Naive thymus-derived CD4-positive, alpha-beta T cell (primary cell): Measurements from ENCODE around the gene NETO2. TPM values are rescaled to one million over a fixed set of nuclear protein-coding genes. Genes with fewer than 3 reads are reported as not detected.
"Not testable (repeated sequence)": the region's sequence is repeated elsewhere in the genome, so short reads cannot be mapped to it uniquely, and the experiment has no call there.

Experiments used
- ATAC-seq: fragments of 150-1000 bp; cut with Tn5 transposase; 2 replicates; pipeline ENCODE4 v1.10.0; 2021; ENCODE audit warnings: mild to moderate bottlenecking, moderate library complexity
- CTCF ChIA-PET: fragments of 350-600 bp; sonication (Branson Sonifier 250); formaldehyde crosslinking; loops from one replicate; lab custom pipeline; 2021; ENCODE audit warnings: antibody characterized with exemption; lab: Charles Lee
- POLR2A ChIA-PET: fragments of 350-600 bp; sonication (Branson Sonifier 250); formaldehyde crosslinking; loops from one replicate; lab custom pipeline; 2021; ENCODE audit warnings: antibody characterized with exemption, inconsistent platforms; lab: Charles Lee
- DNase-seq, 9 donors: peaks; one replicate each; pipeline versions ENCODE4 v3.0.0 to v3.0.0-alpha.2; 2020 to 2022; ENCODE audit warnings: mixed read lengths in 1 of 9
- H3K27ac ChIP-seq: one replicate; pipeline ENCODE4 v1.7.0; 2013; ENCODE audit warnings: mild to moderate bottlenecking, low read depth, low read length, moderate library complexity
- H3K27me3 ChIP-seq, 2 donors: one replicate each; pipeline ENCODE4 v1.7.0; 2013; ENCODE audit warnings: low read length in 2 of 2, mild to moderate bottlenecking in 2 of 2, moderate library complexity in 2 of 2; ENCODE audit not compliant: control insufficient read depth in 2 of 2, insufficient read depth in 2 of 2
- H3K36me3 ChIP-seq, 3 experiments: 1 replicate in 2 of 3; 2 replicates in 1 of 3; pipeline ENCODE4 v1.7.0; 2013; ENCODE audit warnings: low read length in 3 of 3, mild to moderate bottlenecking in 3 of 3, moderate library complexity in 1 of 3; ENCODE audit not compliant: insufficient read depth in 3 of 3, control insufficient read depth in 2 of 3
- H3K4me1 ChIP-seq, 2 donors: one replicate each; pipeline ENCODE4 v1.7.0; 2013; ENCODE audit warnings: low read length in 2 of 2, mild to moderate bottlenecking in 2 of 2, moderate library complexity in 1 of 2; ENCODE audit not compliant: control insufficient read depth in 2 of 2, insufficient read depth in 2 of 2
- H3K4me3 ChIP-seq: 2 replicates; pipeline ENCODE4 v1.7.0; 2013; ENCODE audit warnings: mild to moderate bottlenecking, low read length
- H3K9me3 ChIP-seq, 3 experiments: 1 replicate in 2 of 3; 2 replicates in 1 of 3; pipeline ENCODE4 v1.7.0; 2013; ENCODE audit warnings: low read length in 3 of 3; ENCODE audit not compliant: control insufficient read depth in 2 of 3
- H3K27ac Mint-ChIP-seq, 9 donors: one replicate each; pipeline ENCODE4 v1.8.0; 2020 to 2022; ENCODE audit warnings: mixed read lengths in 9 of 9, mild to moderate bottlenecking in 8 of 9, moderate library complexity in 5 of 9, inconsistent platforms in 2 of 9
- H3K27me3 Mint-ChIP-seq, 5 donors: one replicate each; pipeline ENCODE4 v1.8.0; 2021 to 2022; ENCODE audit warnings: mixed read lengths in 5 of 5, mild to moderate bottlenecking in 1 of 5
- H3K36me3 Mint-ChIP-seq, 5 donors: one replicate each; pipeline ENCODE4 v1.8.0; 2020 to 2022; ENCODE audit warnings: mixed read lengths in 5 of 5, mild to moderate bottlenecking in 3 of 5, inconsistent platforms in 1 of 5
- H3K4me1 Mint-ChIP-seq, 7 donors: one replicate each; pipeline ENCODE4 v1.8.0; 2020 to 2022; ENCODE audit warnings: mixed read lengths in 7 of 7, mild to moderate bottlenecking in 3 of 7, inconsistent platforms in 1 of 7
- H3K4me3 Mint-ChIP-seq, 10 donors: one replicate each; pipeline ENCODE4 v1.8.0; 2020 to 2022; ENCODE audit warnings: mild to moderate bottlenecking in 10 of 10, mixed read lengths in 10 of 10, moderate library complexity in 6 of 10, inconsistent platforms in 2 of 10
- H3K9me3 Mint-ChIP-seq, 11 donors: one replicate each; pipeline ENCODE4 v1.8.0; 2020 to 2022; ENCODE audit warnings: mixed read lengths in 11 of 11, mild to moderate bottlenecking in 4 of 11, inconsistent platforms in 1 of 11, moderate library complexity in 1 of 11
- intact Hi-C, 2 donors: fragments of 100-400 bp; cut with micrococcal nuclease; formaldehyde crosslinking; loops; one replicate each; pipeline ENCODE4 v1.15.1; 2023
- polyA plus RNA-seq, 2 donors: library from polyadenylated mRNA; unstranded; fragments of 300-500 nt; fragmentation: Illumina TruSeq; gene quantifications; one replicate each; pipeline ENCODE4 v1.2.3, GENCODE V29; 2021
- total RNA-seq, 6 experiments: library from RNA in 5 of 6; stranded (reverse) in 5 of 6; gene quantifications; 1 replicate in 5 of 6; 2 replicates in 1 of 6; pipeline ENCODE4 v1.2.3 and lab custom pipeline; 2021 to 2026

NETO2 gene
- total and polyA plus RNA-seq, 7 experiments from 2014 or later: 0.25 to 8.1 (median 0.38) TPM; not detected in 1

DNA sequence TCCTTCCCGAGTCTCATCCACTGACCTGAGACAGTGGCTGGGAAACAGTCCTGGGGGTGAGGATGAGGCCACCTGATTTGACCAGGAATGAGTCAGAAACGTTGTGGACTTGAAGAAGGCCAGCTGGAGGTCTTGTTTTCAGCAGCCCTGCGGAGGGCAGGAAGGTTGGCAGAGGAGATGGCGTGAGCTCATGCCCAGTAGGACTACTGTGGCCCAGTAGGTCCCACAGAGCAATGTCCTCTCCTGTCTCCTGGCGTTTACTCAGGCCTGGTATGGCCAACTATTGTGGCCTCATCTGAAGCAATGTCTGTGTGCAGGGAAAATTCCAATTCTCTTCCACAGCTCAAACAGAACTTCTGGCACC lies 86.1 kb downstream of the NETO2 start:
- H3K36me3 Mint-ChIP-seq: peaks cover 0 to 2% (median 0%) of the 10 kb centered on the region in 5 donors
- no peak overlapping the region for H3K4me3 Mint-ChIP-seq
- intact Hi-C loops: no loop called here
- Histone ChIP-seq H3K27ac (no peak overlapping the region), H3K4me3 (no peak overlapping the region), H3K9me3 (no peaks in the 10 kb centered on the region), H3K36me3 (no peaks in the 10 kb centered on the region), H3K4me1 (no peaks in the 10 kb centered on the region), H3K27me3 (no peaks in the 10 kb centered on the region)
- CTCF ChIA-PET: no interaction called here
- DNase-seq: no peak
- peaks cover 0 to 8% (median under 1%) of the 10 kb centered on the region in 11 donors for H3K9me3 Mint-ChIP-seq
- POLR2A ChIA-PET: no interaction called here
- no peak overlapping the region for H3K27ac Mint-ChIP-seq
- H3K27me3 Mint-ChIP-seq: peaks cover 0 to 4% (median 0%) of the 10 kb centered on the region in 5 donors
- no peak for ATAC-seq
- H3K4me1 Mint-ChIP-seq: peaks cover 0 to 2% (median 0%) of the 10 kb centered on the region in 7 donors

DNA sequence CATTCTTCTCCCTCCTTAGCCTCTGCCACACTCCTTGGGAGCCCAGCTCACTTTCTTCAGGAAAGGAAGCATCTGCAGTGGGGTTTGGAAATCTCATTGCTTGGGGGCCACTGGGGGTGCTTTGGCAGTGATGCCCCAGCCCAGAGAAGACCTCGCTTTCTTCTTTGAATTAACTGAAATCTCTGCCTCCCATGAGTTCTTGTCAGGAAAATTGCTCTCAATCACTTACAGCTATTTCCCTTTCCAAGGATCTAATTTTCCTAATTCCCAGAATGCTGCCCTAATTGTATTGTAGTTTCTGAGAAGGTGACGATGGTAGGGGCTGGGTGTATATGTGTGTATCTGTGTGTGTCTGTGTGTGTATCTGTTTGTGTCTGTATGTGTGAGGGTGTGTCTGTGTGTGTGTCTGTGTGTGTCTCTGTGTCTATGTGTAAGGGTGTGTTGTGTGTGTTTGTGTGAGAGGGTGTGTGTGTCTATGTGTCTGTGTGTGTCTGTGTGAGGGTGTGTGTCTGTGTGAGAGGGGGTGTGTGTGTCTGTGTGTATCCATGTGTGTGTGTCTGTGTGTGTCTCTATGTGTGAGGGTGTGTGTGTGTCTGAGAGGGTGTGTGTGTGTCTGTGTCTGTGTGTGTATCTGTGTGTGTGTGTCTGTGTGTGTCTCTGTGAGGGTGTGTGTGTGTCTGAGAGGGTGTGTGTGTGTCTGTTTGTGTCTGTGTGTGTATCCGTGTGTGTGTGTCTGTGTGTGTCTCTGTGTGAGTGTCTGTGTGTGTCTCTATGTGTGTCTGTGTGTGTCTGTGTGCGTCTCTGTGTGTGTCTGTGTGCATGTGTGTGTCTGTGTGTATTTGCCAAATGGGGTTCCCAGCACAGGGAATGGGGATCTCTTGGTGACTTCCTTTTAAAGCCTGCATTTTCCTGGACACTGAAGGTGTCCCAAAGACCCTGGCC lies 86.8 kb downstream of the NETO2 start:
- no peaks in the 10 kb centered on the region for H3K27me3 ChIP-seq
- Mint-ChIP-seq H3K9me3 (peaks cover 0 to 2% (median 0%) of the 10 kb centered on the region in 11 donors), H3K27me3 (peaks cover 0 to 4% (median 0%) of the 10 kb centered on the region in 5 donors), H3K27ac (no peak overlapping the region), H3K4me3 (no peak overlapping the region), H3K36me3 (no peaks in the 10 kb centered on the region), H3K4me1 (peaks cover 0 to 2% (median 0%) of the 10 kb centered on the region in 7 donors)
- POLR2A ChIA-PET: no interaction called here
- no peaks in the 10 kb centered on the region for H3K9me3 ChIP-seq
- H3K4me3 ChIP-seq: no peak overlapping the region
- CTCF ChIA-PET: no interaction called here
- H3K4me1 ChIP-seq: no peaks in the 10 kb centered on the region
- intact Hi-C loops: no loop called here
- DNase-seq: no peak
- no peak for ATAC-seq
- H3K36me3 ChIP-seq: no peaks in the 10 kb centered on the region
- no peak overlapping the region for H3K27ac ChIP-seq

DNA sequence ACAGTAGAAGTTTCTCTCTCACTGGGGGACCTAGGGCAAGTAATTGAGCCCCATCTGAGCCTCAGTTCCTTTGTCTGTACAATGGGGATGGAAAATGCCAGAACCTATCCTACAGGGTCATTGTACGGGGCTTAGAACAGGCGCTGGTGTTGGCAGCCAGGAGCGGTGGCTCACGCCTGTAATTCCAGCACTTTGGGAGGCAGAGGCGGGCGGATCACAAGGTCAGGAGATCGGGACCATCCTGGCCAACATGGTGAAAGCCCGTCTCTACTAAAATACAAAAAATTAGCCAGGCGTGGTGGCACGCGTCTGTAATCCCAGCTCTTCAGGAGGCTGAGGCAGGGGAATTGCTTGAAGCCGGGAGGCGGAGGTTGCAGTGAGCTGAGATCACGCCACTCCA lies 87.7 kb downstream of the NETO2 start:
- H3K36me3 ChIP-seq, POLR2A ChIA-PET, CTCF ChIA-PET: not testable (repeated sequence)

DNA sequence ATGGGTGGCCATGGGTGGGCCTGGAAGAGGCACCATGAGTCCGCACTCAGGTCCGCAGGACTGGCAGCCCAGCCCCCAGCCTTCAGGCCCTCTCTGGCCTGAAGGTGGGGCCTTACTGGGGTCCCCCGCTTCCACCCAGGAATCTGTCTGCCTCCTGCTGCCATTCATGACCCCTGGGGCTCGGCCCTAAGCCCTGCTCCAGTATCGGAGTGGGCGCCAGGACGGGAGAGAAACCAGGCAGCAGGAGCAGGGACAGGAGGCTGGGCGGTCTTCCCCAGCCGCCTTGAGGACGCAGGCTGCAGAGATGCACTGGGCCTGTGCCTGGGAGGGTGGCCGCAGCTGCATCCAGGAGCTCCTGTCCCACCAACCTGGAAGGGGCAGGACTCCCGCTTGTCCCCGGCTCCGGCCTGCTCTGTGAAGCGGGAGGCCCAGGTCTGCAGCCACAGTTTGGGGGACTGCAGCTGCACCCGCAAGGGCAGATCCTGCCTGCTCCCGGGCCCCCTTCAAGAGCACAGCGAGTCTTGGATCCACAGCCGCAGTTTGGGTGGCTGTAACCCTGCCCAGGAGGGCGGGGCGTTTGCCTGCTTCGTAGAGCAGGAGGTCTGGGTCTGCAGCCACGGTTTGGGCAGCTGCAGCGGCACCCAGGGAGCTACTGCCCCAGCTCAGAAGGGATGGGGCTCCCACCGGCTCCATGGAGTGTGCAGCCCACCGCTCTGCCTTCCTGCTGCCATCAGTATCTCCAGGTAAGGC lies 88.4 kb downstream of the NETO2 start:
- H3K27me3 Mint-ChIP-seq: peaks cover 0 to 4% (median 0%) of the 10 kb centered on the region in 5 donors
- H3K9me3 Mint-ChIP-seq: no peaks in the 10 kb centered on the region
- H3K4me3 ChIP-seq: no peak overlapping the region

More for the DNA sequence above, 87.7 kb downstream of the NETO2 start:
- DNase-seq, H3K9me3 ChIP-seq, H3K27ac ChIP-seq, H3K27me3 Mint-ChIP-seq, H3K4me3 Mint-ChIP-seq, H3K27me3 ChIP-seq, H3K9me3 Mint-ChIP-seq, intact Hi-C loops, ATAC-seq, H3K4me3 ChIP-seq, H3K36me3 Mint-ChIP-seq, H3K4me1 ChIP-seq, H3K27ac Mint-ChIP-seq, H3K4me1 Mint-ChIP-seq: not testable (repeated sequence)

DNA sequence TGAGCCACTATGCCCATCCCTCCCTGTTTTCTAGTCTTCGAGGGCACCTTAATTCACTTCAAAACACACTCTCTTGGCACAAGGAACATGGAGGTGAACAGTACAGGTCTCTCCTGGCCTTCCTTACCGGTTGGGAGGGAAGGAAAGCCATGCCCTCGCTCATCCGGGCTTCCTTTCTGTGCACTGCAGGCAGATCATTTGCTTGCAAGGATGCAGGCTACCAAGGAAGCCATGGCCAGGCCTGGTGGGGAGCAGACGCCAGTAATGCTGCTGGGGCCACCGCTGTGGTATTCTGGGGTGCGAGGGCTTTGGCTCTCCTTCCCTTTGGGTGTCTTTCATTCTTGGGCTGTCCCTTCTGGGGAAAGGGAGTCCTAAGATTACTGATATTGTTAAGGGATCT lies 89.4 kb downstream of the NETO2 start:
- Histone ChIP-seq H3K4me3 (no peak overlapping the region), H3K9me3 (no peaks in the 10 kb centered on the region), H3K27ac (no peak overlapping the region), H3K36me3 (no peaks in the 10 kb centered on the region), H3K4me1 (no peaks in the 10 kb centered on the region), H3K27me3 (no peaks in the 10 kb centered on the region)
- no peak for DNase-seq
- ATAC-seq: no peak
- POLR2A ChIA-PET: no interaction called here
- CTCF ChIA-PET: no interaction called here
- no peak overlapping the region for H3K27ac Mint-ChIP-seq
- H3K4me3 Mint-ChIP-seq: no peak overlapping the region
- H3K9me3 Mint-ChIP-seq: no peaks in the 10 kb centered on the region
- no peaks in the 10 kb centered on the region for H3K27me3 Mint-ChIP-seq
- H3K36me3 Mint-ChIP-seq: no peaks in the 10 kb centered on the region
- H3K4me1 Mint-ChIP-seq: peaks cover 0 to 2% (median 0%) of the 10 kb centered on the region in 7 donors
- intact Hi-C loops: no loop called here

More for the DNA sequence above, 88.4 kb downstream of the NETO2 start:
- H3K27me3 ChIP-seq: no peaks in the 10 kb centered on the region
- Mint-ChIP-seq H3K4me1 (peaks cover 0 to 2% (median 0%) of the 10 kb centered on the region in 7 donors), H3K27ac (no peak overlapping the region), H3K36me3 (no peaks in the 10 kb centered on the region), H3K4me3 (no peak overlapping the region)
- POLR2A ChIA-PET: no interaction called here
- intact Hi-C loops: no loop called here
- DNase-seq: no peak
- H3K27ac ChIP-seq: no peak overlapping the region
- no peaks in the 10 kb centered on the region for H3K9me3 ChIP-seq
- no peaks in the 10 kb centered on the region for H3K36me3 ChIP-seq
- ATAC-seq: no peak
- H3K4me1 ChIP-seq: no peaks in the 10 kb centered on the region
- CTCF ChIA-PET: no interaction called here

DNA sequence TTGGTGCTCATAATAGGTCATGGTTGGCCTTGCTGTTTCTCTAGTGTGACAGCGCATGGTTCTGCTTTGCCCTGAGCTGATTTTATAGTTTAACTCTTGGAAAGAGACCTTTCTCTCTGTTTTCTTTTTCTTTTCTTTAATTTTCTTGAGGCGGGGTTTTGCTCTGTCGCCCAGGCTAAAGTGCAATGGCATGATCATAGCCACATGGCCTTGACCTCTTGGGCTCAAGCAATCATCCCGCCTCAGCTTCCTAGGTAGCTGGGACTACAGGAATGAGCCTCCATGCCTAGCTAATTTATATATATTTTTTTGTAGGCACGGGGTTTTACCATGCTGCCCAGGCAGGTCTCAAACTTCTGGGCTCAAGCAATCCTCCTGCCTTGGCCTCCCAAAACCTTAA lies 89.8 kb downstream of the NETO2 start:
- Histone ChIP-seq H3K4me3 (no peak overlapping the region), H3K4me1 (no peaks in the 10 kb centered on the region), H3K36me3 (no peaks in the 10 kb centered on the region), H3K27ac (no peak overlapping the region), H3K27me3 (no peaks in the 10 kb centered on the region), H3K9me3 (no peaks in the 10 kb centered on the region)
- ATAC-seq: no peak
- Mint-ChIP-seq H3K36me3 (no peaks in the 10 kb centered on the region), H3K4me3 (no peak overlapping the region), H3K27ac (no peak overlapping the region), H3K27me3 (no peaks in the 10 kb centered on the region), H3K9me3 (no peaks in the 10 kb centered on the region), H3K4me1 (peaks cover 0 to 2% (median 0%) of the 10 kb centered on the region in 7 donors)
- ChIA-PET POLR2A (no interaction called here), CTCF (no interaction called here)
- intact Hi-C loops: no loop called here
- DNase-seq: no peak
